ENCODE results near the gene HIPK4.

- TF ChIP-seq JAZF1 (CRISPR knock-in tag; IDR thresholded peaks at IDR 0.05): no peak
- TF ChIP-seq ZBTB43 (CRISPR knock-in tag; IDR thresholded peaks at IDR 0.05): no peak
- TF ChIP-seq SP1 (CRISPR knock-in tag; conservative IDR thresholded peaks at IDR 0.05): no peak
Observed at GRCh38 chr19:40410030-40410389, 20.0 kb upstream of the HIPK4 start.

Data from WTC11 (cell line).